Measurements from ENCODE around the gene RHBDD3. TPM values are rescaled to one million over a fixed set of nuclear protein-coding genes. Genes with fewer than 3 reads are reported as not detected.

Gene RHBDD3
- total and polyA plus RNA-seq, 2 of the 8 experiments (the other 6 are each of a cell fraction or from before 2014, with no cell fraction given) = 72.1 to 117 TPM

DNA sequence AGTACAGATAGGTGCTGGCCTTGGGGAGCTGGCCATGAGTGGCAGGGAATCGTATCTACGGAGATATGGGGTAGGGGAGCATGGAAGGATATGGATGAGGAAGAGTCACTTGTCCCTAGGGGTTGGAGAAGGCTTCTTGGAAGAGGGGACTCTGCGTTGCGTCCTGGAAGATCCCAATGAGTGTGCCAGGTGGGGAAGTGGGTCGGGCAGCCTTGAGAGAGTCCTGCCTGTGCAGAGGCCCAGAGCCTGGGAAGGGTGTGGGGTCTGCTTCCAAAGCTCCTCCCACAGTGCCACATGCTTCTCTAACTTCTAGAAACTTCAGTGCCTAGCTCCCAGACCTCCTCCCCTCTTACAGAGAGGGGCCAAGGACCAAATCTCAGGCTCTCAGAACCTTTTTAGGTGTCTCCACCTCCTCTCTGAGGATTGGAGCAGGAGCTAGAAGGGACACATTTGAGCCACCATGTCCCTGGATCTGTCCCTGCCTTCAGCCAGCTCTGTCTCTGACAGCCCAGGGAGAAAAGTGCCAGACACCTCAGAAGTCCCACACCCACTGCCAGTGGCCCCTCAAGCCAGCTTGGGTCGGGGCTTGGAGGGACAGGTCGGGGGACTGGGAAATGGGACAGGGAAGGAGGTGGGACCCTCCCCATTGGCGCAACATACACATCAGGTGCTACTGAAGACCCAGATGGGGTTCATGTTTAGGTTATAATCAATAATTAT is 11.0 kb downstream of the RHBDD3 start (continued):
- TF ChIP-seq CTBP2 (IDR thresholded peaks at IDR 0.05; ENCODE audit: borderline replicate concordance, insufficient read depth, insufficient read length, low read length) (no peak), SIRT6 (IDR thresholded peaks at IDR 0.05; ENCODE audit: low read length) (no peak), RFX5 (IDR thresholded peaks at IDR 0.05; ENCODE audit: borderline replicate concordance, low read depth, low read length) (no peak), CREB1 (IDR thresholded peaks at IDR 0.05) (no peak)
